ENCODE data around the gene ANKH.

DNA sequence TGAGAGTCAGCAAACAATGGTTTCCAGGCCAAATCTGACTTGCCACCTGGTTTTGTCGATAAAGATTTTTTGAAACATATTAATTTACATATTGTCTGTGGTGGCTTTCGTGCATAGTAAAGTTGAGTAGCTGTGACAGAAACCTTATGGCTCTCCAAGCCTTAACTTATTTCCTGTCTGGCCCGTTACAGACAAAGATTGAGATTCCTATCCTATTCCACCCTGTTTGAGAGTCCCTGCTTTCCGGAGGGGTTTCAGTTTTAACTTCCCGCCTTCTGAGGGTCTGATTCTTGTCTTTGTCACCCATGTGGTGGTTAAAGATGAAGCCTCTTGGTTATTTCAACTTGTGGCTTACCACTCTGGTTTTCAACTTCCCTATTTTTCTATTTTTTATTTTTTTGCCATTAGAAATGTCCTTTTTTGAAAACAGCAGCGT lies 195.7 kb downstream of the ANKH start:
- TF ChIP-seq CTCF (conservative IDR thresholded peaks at IDR 0.05; ENCODE audit: low read depth, low read length): no peak
- no peak for TF ChIP-seq EZH2 (IDR thresholded peaks at IDR 0.05; ENCODE audit: borderline replicate concordance, low read depth, low read length, poor library complexity, severe bottlenecking)
